ENCODE data around the gene SLC38A11. TPM values are rescaled to one million over a fixed set of nuclear protein-coding genes. Genes with fewer than 3 reads are reported as not detected.

Gene SLC38A11
- total RNA-seq, 1 donor = not detected

- no peaks in the 10 kb centered on the region for H3K36me3 ChIP-seq (ENCODE audit: insufficient read depth, low read length)
- H3K9me3 ChIP-seq (ENCODE audit: low read depth, low read length) = no peaks in the 10 kb centered on the region
- no peak overlapping the region for H3K4me2 ChIP-seq (ENCODE audit: insufficient read depth, low read length)
- no peak overlapping the region for H3K4me3 ChIP-seq (ENCODE audit: insufficient read depth, low read length)
- H3K4me1 ChIP-seq (ENCODE audit: insufficient read depth, low read length) = peaks cover 6% of the 10 kb centered on the region
- TF ChIP-seq CTCF (IDR thresholded peaks at IDR 0.05; ENCODE audit: extremely low read depth, low read depth, low read length) = no peak
- H3K27me3 ChIP-seq (ENCODE audit: insufficient read depth, low read length) = no peaks in the 10 kb centered on the region
- no peak overlapping the region for H3K27ac ChIP-seq (ENCODE audit: low read depth, low read length)
- DNase-seq (ENCODE audit: insufficient read length, low spot score, missing footprints) = no peak
- no peaks in the 10 kb centered on the region for H3K79me2 ChIP-seq (ENCODE audit: insufficient read depth, low read length)
- no peak overlapping the region for H2AFZ ChIP-seq (ENCODE audit: low read length)
- H4K20me1 ChIP-seq (ENCODE audit: insufficient read depth, low read length) = no peaks in the 10 kb centered on the region
Measured at GRCh38 chr2:164969909-164970690, 14.8 kb upstream of the SLC38A11 start.

DNA sequence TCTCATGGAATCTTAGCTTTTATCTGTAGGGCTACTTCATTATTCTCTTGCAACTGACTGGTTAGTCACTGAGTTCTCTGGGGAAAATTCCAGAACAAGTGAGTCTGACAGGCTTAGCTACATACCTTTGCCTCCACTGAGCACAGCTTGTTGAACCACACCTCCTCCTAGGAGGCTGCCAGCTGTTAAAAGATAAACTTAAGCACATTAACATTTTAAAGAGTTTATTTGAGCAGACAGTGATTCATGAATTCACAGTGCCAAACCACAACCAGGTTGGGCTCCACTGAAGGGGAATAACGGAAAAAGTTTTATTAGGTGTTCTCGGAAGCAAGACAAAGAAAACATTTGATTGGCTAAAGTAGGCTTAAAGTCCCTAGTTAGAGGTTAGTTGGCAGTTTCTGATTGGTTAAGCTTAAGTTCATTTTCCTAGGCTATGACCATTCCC is 12.5 kb upstream of the SLC38A11 start:
- no peaks in the 10 kb centered on the region for H3K79me2 ChIP-seq (ENCODE audit: insufficient read depth, low read length)
- no peaks in the 10 kb centered on the region for H3K36me3 ChIP-seq (ENCODE audit: insufficient read depth, low read length)
- no peak overlapping the region for H3K4me2 ChIP-seq (ENCODE audit: insufficient read depth, low read length)
- peak; percentile 76 for DNase-seq (ENCODE audit: insufficient read length, low spot score, missing footprints)
- H3K27ac ChIP-seq (ENCODE audit: low read depth, low read length) = peak overlapping the region; percentile 87
- no peaks in the 10 kb centered on the region for H4K20me1 ChIP-seq (ENCODE audit: insufficient read depth, low read length)
- peaks cover 15% of the 10 kb centered on the region for H3K4me1 ChIP-seq (ENCODE audit: insufficient read depth, low read length)
- no peaks in the 10 kb centered on the region for H3K9me3 ChIP-seq (ENCODE audit: low read depth, low read length)
- no peak for TF ChIP-seq CTCF (IDR thresholded peaks at IDR 0.05; ENCODE audit: extremely low read depth, low read depth, low read length)
- H3K27me3 ChIP-seq (ENCODE audit: insufficient read depth, low read length) = no peaks in the 10 kb centered on the region
- no peak overlapping the region for H2AFZ ChIP-seq (ENCODE audit: low read length)
- no peak overlapping the region for H3K4me3 ChIP-seq (ENCODE audit: insufficient read depth, low read length)

DNA sequence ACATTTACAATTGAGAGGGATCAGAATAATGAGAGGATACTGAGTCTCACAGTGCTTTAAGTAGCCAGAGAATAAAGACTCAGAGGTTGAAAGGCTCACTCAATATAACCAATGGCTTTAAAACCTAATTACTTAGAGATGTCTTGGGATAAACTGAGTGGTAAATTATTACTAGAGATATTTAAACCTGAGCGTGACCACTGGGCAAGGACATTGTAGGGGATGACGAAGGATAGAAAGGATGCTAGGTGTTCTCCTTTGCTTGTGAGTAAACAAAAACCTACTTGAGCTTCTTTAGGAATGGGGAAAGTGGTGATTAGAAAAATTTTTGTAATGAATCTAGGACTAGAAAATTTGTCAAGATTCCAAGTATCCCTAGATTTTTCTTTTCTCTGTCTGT is 12.0 kb upstream of the SLC38A11 start:
- Histone ChIP-seq H3K4me3 (ENCODE audit: insufficient read depth, low read length) (no peak overlapping the region), H3K9me3 (ENCODE audit: low read depth, low read length) (no peaks in the 10 kb centered on the region), H2AFZ (ENCODE audit: low read length) (no peak overlapping the region), H3K27me3 (ENCODE audit: insufficient read depth, low read length) (no peaks in the 10 kb centered on the region), H3K4me2 (ENCODE audit: insufficient read depth, low read length) (peak overlapping the region; percentile 7), H3K27ac (ENCODE audit: low read depth, low read length) (peak overlapping the region; percentile 87), H3K79me2 (ENCODE audit: insufficient read depth, low read length) (no peaks in the 10 kb centered on the region), H3K4me1 (ENCODE audit: insufficient read depth, low read length) (peaks cover 15% of the 10 kb centered on the region), H3K36me3 (ENCODE audit: insufficient read depth, low read length) (no peaks in the 10 kb centered on the region), H4K20me1 (ENCODE audit: insufficient read depth, low read length) (no peaks in the 10 kb centered on the region)
- DNase-seq (ENCODE audit: insufficient read length, low spot score, missing footprints) = no peak
- no peak for TF ChIP-seq CTCF (IDR thresholded peaks at IDR 0.05; ENCODE audit: extremely low read depth, low read depth, low read length)

GRCh38 chr2:164964700-164965099 is 9.4 kb upstream of the SLC38A11 start:
- Histone ChIP-seq H3K79me2 (ENCODE audit: insufficient read depth, low read length) (no peaks in the 10 kb centered on the region), H3K27me3 (ENCODE audit: insufficient read depth, low read length) (no peaks in the 10 kb centered on the region), H3K36me3 (ENCODE audit: insufficient read depth, low read length) (no peaks in the 10 kb centered on the region), H3K4me3 (ENCODE audit: insufficient read depth, low read length) (no peak overlapping the region), H3K4me2 (ENCODE audit: insufficient read depth, low read length) (no peak overlapping the region), H3K27ac (ENCODE audit: low read depth, low read length) (no peak overlapping the region), H4K20me1 (ENCODE audit: insufficient read depth, low read length) (no peaks in the 10 kb centered on the region), H3K4me1 (ENCODE audit: insufficient read depth, low read length) (peaks cover 15% of the 10 kb centered on the region), H3K9me3 (ENCODE audit: low read depth, low read length) (no peaks in the 10 kb centered on the region), H2AFZ (ENCODE audit: low read length) (no peak overlapping the region)
- no peak for DNase-seq (ENCODE audit: insufficient read length, low spot score, missing footprints)
- no peak for TF ChIP-seq CTCF (IDR thresholded peaks at IDR 0.05; ENCODE audit: extremely low read depth, low read depth, low read length)

Measured in osteoblast (primary cell).